ENCODE measurements around the gene SCYGR5.
"Not testable (repeated sequence)": the region's sequence is repeated elsewhere in the genome, so short reads cannot be mapped to it uniquely, and the experiment has no call there.

SCYGR5 gene

GRCh38 chr2:227661827-227662226 is 4.8 kb upstream of the SCYGR5 start (continued):
- no peak for TF ChIP-seq TSHZ2 (CRISPR knock-in tag; IDR thresholded peaks at IDR 0.05)
- TF ChIP-seq ARNTL (CRISPR knock-in tag; IDR thresholded peaks at IDR 0.05; ENCODE audit: borderline replicate concordance, low read depth): no peak
- TF ChIP-seq CSDC2 (CRISPR knock-in tag; IDR thresholded peaks at IDR 0.05): no peak
- no peak for TF ChIP-seq CREB5 (CRISPR knock-in tag; IDR thresholded peaks at IDR 0.05; ENCODE audit: low read depth)

GRCh38 chr2:227665189-227665940 is 1.2 kb upstream of the SCYGR5 start:
- no peak for ATAC-seq
- TF ChIP-seq ZFP30 (CRISPR knock-in tag; IDR thresholded peaks at IDR 0.05) (no peak), ZC3H10 (CRISPR knock-in tag; IDR thresholded peaks at IDR 0.05) (no peak), ESRRG (CRISPR knock-in tag; IDR thresholded peaks at IDR 0.05) (no peak), SNAI2 (CRISPR knock-in tag; IDR thresholded peaks at IDR 0.05) (no peak), OSR1 (CRISPR knock-in tag; IDR thresholded peaks at IDR 0.05) (no peak), ISL1 (CRISPR knock-in tag; IDR thresholded peaks at IDR 0.05) (no peak)

GRCh38 chr2:227671170-227671905 is 4.7 kb downstream of the SCYGR5 start:
- ATAC-seq: no peak
- TF ChIP-seq TCF4 (CRISPR knock-in tag; IDR thresholded peaks at IDR 0.05; ENCODE audit: borderline replicate concordance): no peak
- TF ChIP-seq ZFP30 (CRISPR knock-in tag; IDR thresholded peaks at IDR 0.05): no peak
- TF ChIP-seq RARB (CRISPR knock-in tag; IDR thresholded peaks at IDR 0.05): no peak
- TF ChIP-seq OSR1 (CRISPR knock-in tag; IDR thresholded peaks at IDR 0.05): no peak

GRCh38 chr2:227673620-227674019 is 7.0 kb downstream of the SCYGR5 start:
- not testable (repeated sequence) for ATAC-seq

GRCh38 chr2:227674485-227674884 is 7.9 kb downstream of the SCYGR5 start:
- ATAC-seq: no peak
- no peak for TF ChIP-seq ZC3H10 (CRISPR knock-in tag; IDR thresholded peaks at IDR 0.05)
- TF ChIP-seq ISL1 (CRISPR knock-in tag; IDR thresholded peaks at IDR 0.05): no peak
- no peak for TF ChIP-seq GLIS3 (CRISPR knock-in tag; IDR thresholded peaks at IDR 0.05)
- no peak for TF ChIP-seq PPARA (CRISPR knock-in tag; IDR thresholded peaks at IDR 0.05; ENCODE audit: borderline replicate concordance)
- no peak for TF ChIP-seq SNAI2 (CRISPR knock-in tag; IDR thresholded peaks at IDR 0.05)

GRCh38 chr2:227677928-227678327 is 11.3 kb downstream of the SCYGR5 start:
- TF ChIP-seq RARB (CRISPR knock-in tag; IDR thresholded peaks at IDR 0.05): no peak
- no peak for TF ChIP-seq BACH2 (CRISPR knock-in tag; IDR thresholded peaks at IDR 0.05; ENCODE audit: borderline replicate concordance)
- TF ChIP-seq ISL1 (CRISPR knock-in tag; IDR thresholded peaks at IDR 0.05): no peak
- TF ChIP-seq OSR1 (CRISPR knock-in tag; IDR thresholded peaks at IDR 0.05): no peak
- TF ChIP-seq ZNF565 (CRISPR knock-in tag; conservative IDR thresholded peaks at IDR 0.05; ENCODE audit: low read depth): no peak
- TF ChIP-seq TCF4 (CRISPR knock-in tag; IDR thresholded peaks at IDR 0.05; ENCODE audit: borderline replicate concordance): no peak
- no peak for TF ChIP-seq CSDC2 (CRISPR knock-in tag; IDR thresholded peaks at IDR 0.05)
- no peak for TF ChIP-seq ZNF8 (CRISPR knock-in tag; IDR thresholded peaks at IDR 0.05)
- TF ChIP-seq ESRRG (CRISPR knock-in tag; IDR thresholded peaks at IDR 0.05): no peak
- no peak for ATAC-seq

- ATAC-seq: no peak
- no peak for TF ChIP-seq TOX (CRISPR knock-in tag; IDR thresholded peaks at IDR 0.05; ENCODE audit: borderline replicate concordance)
- no peak for TF ChIP-seq ARNTL (CRISPR knock-in tag; IDR thresholded peaks at IDR 0.05; ENCODE audit: borderline replicate concordance, low read depth)
- TF ChIP-seq ISL1 (CRISPR knock-in tag; IDR thresholded peaks at IDR 0.05): no peak
- TF ChIP-seq CSDC2 (CRISPR knock-in tag; IDR thresholded peaks at IDR 0.05): no peak
- no peak for TF ChIP-seq CSRNP3 (CRISPR knock-in tag; IDR thresholded peaks at IDR 0.05)
- 0 out of 2 replicates have a peak, but pooled peaks have one; percentile 21 for TF ChIP-seq ZNF70 (CRISPR knock-in tag; IDR thresholded peaks at IDR 0.05)
- TF ChIP-seq PATZ1 (CRISPR knock-in tag; IDR thresholded peaks at IDR 0.05; ENCODE audit: borderline replicate concordance): no peak
Observed at GRCh38 chr2:227684258-227684657, 17.7 kb downstream of the SCYGR5 start.
